Large intestine (tissue), 3 donors: ENCODE data around the gene HES6. TPM values are rescaled to one million over a fixed set of nuclear protein-coding genes. Genes with fewer than 3 reads are reported as not detected.
A peak's percentile ranks its signal among the peaks of the same experiment; 100 is the strongest.

ENCODE experiments used
- DNase-seq, 2 donors: peaks; one replicate each; pipeline versions ENCODE4 v3.0.0 to v3.0.0-alpha.2; 2013
- H3K27ac ChIP-seq: one replicate; pipeline ENCODE4 v1.5.1; 2013; ENCODE audit warnings: low read length
- H3K27me3 ChIP-seq: 2 replicates; pipeline ENCODE4 v1.6.1; 2013; ENCODE audit warnings: low read length; ENCODE audit not compliant: control insufficient read depth, insufficient read depth
- H3K36me3 ChIP-seq: 2 replicates; pipeline ENCODE4 v1.6.1; 2013; ENCODE audit warnings: low read length; ENCODE audit not compliant: control insufficient read depth, insufficient read depth
- H3K4me1 ChIP-seq: one replicate; pipeline ENCODE4 v1.6.1; 2013; ENCODE audit warnings: low read length; ENCODE audit not compliant: control insufficient read depth, insufficient read depth
- H3K4me3 ChIP-seq: one replicate; pipeline ENCODE4 v1.5.1; 2013; ENCODE audit warnings: low read length
- H3K9me3 ChIP-seq: one replicate; pipeline ENCODE4 v1.6.1; 2013; ENCODE audit warnings: mild to moderate bottlenecking, low read depth, low read length, moderate library complexity; ENCODE audit not compliant: control insufficient read depth
- WGBS: methylation state at CpG from one replicate; pipeline ENCODE4 v1.1.5; 2013; ENCODE audit warnings: low lambda C conversion rate; ENCODE audit not compliant: insufficient coverage; 5-methylcytosine and 5-hydroxymethylcytosine counted together
- polyA plus RNA-seq: library from polyadenylated mRNA; unstranded; fragments of 120-200 nt; gene quantifications from one replicate; pipeline ENCODE4 v1.2.1, GENCODE V29; 2013

The HES6 gene
- polyA plus RNA-seq, 1 donor: 24.4 TPM

GRCh38 chr2:238243496-238244076 lies 3.7 kb upstream of the HES6 start:
- Histone ChIP-seq H3K9me3 (peaks cover 5% of the 10 kb centered on the region), H3K27ac (peak overlapping the region; percentile 91), H3K4me1 (peaks cover 39% of the 10 kb centered on the region), H3K4me3 (no peak overlapping the region), H3K27me3 (peaks cover 8% of the 10 kb centered on the region), H3K36me3 (peaks cover 39% of the 10 kb centered on the region)
- DNase-seq: peak in 1 of 2 donors; percentile 63
- WGBS: 60% methylated on average over 3 of the region's 10 CpGs

GRCh38 chr2:238242731-238243495 lies 3.1 kb upstream of the HES6 start:
- Histone ChIP-seq H3K4me1 (peaks cover 39% of the 10 kb centered on the region), H3K27me3 (peaks cover 13% of the 10 kb centered on the region), H3K36me3 (peaks cover 36% of the 10 kb centered on the region), H3K4me3 (no peak overlapping the region), H3K27ac (peak overlapping the region; percentile 91), H3K9me3 (peaks cover 7% of the 10 kb centered on the region)
- WGBS: no CpG with 5 or more reads among the region's 7 CpGs
- peak; percentile 67 to 88 for DNase-seq

GRCh38 chr2:238241970-238242369 lies 2.1 kb upstream of the HES6 start:
- H3K36me3 ChIP-seq: peaks cover 26% of the 10 kb centered on the region
- peaks cover 39% of the 10 kb centered on the region for H3K4me1 ChIP-seq
- no peak for DNase-seq
- peaks cover 7% of the 10 kb centered on the region for H3K9me3 ChIP-seq
- H3K27ac ChIP-seq: peak overlapping the region; percentile 91
- H3K27me3 ChIP-seq: peaks cover 22% of the 10 kb centered on the region
- no peak overlapping the region for H3K4me3 ChIP-seq
- WGBS: no CpG with 5 or more reads among the region's 2 CpGs

GRCh38 chr2:238240757-238241711 lies 1.2 kb upstream of the HES6 start:
- peaks cover 39% of the 10 kb centered on the region for H3K4me1 ChIP-seq
- H3K9me3 ChIP-seq: peaks cover 7% of the 10 kb centered on the region
- no peak overlapping the region for H3K4me3 ChIP-seq
- DNase-seq: peak; percentile 47 to 68
- peak overlapping the region; percentile 91 for H3K27ac ChIP-seq
- no CpG with 5 or more reads among the region's 71 CpGs for WGBS
- peaks cover 18% of the 10 kb centered on the region for H3K36me3 ChIP-seq
- H3K27me3 ChIP-seq: peaks cover 27% of the 10 kb centered on the region

GRCh38 chr2:238239543-238239862 lies 335 bp downstream of the HES6 start:
- H3K4me3 ChIP-seq: peak overlapping the region; percentile 30
- no CpG with 5 or more reads among the region's 43 CpGs for WGBS
- DNase-seq: no peak
- H3K27ac ChIP-seq: no peak overlapping the region
- peaks cover 7% of the 10 kb centered on the region for H3K9me3 ChIP-seq
- H3K27me3 ChIP-seq: peaks cover 29% of the 10 kb centered on the region
- peaks cover 5% of the 10 kb centered on the region for H3K36me3 ChIP-seq
- peaks cover 39% of the 10 kb centered on the region for H3K4me1 ChIP-seq

- Histone ChIP-seq H3K4me3 (no peak overlapping the region), H3K27me3 (peaks cover 29% of the 10 kb centered on the region), H3K9me3 (peaks cover 7% of the 10 kb centered on the region), H3K36me3 (no peaks in the 10 kb centered on the region), H3K27ac (no peak overlapping the region), H3K4me1 (peaks cover 37% of the 10 kb centered on the region)
- WGBS: no CpG with 5 or more reads among the region's 75 CpGs
- peak in 1 of 2 donors; percentile 50 for DNase-seq
These were observed 884 bp downstream of the HES6 start for GRCh38 chr2:238238766-238239542.

- peaks cover 32% of the 10 kb centered on the region for H3K4me1 ChIP-seq
- H3K27ac ChIP-seq: no peak overlapping the region
- no peaks in the 10 kb centered on the region for H3K36me3 ChIP-seq
- no CpG with 5 or more reads among the region's 5 CpGs for WGBS
- H3K4me3 ChIP-seq: no peak overlapping the region
- DNase-seq: no peak
- peaks cover 32% of the 10 kb centered on the region for H3K27me3 ChIP-seq
- H3K9me3 ChIP-seq: peaks cover 7% of the 10 kb centered on the region
These were observed 1.5 kb downstream of the HES6 start for GRCh38 chr2:238238311-238238765.

- WGBS: no CpG with 5 or more reads among the region's 11 CpGs
- DNase-seq: no peak
- Histone ChIP-seq H3K27ac (no peak overlapping the region), H3K4me3 (no peak overlapping the region), H3K9me3 (peaks cover 7% of the 10 kb centered on the region), H3K36me3 (no peaks in the 10 kb centered on the region), H3K4me1 (peaks cover 24% of the 10 kb centered on the region), H3K27me3 (peaks cover 32% of the 10 kb centered on the region)
These were observed 2.3 kb downstream of the HES6 start for GRCh38 chr2:238237431-238238135.

- Histone ChIP-seq H3K27ac (no peak overlapping the region), H3K9me3 (peaks cover 9% of the 10 kb centered on the region), H3K27me3 (peaks cover 32% of the 10 kb centered on the region), H3K4me3 (no peak overlapping the region), H3K36me3 (no peaks in the 10 kb centered on the region), H3K4me1 (peaks cover 14% of the 10 kb centered on the region)
- no CpG with 5 or more reads among the region's 4 CpGs for WGBS
- DNase-seq: no peak
These were observed 3.3 kb downstream of the HES6 start for GRCh38 chr2:238236571-238236970.
